OCI-M1 (cell line): ENCODE measurements around the gene AP3S2.
A peak's percentile ranks its signal among the peaks of the same experiment; 100 is the strongest.
"Not testable (repeated sequence)": the region's sequence is repeated elsewhere in the genome, so short reads cannot be mapped to it uniquely, and the experiment has no call there.

Source experiments
- DNase-seq: peaks from one replicate; lab custom pipeline; 2025; lab: John Stamatoyannopoulos, UW

AP3S2 gene

DNA sequence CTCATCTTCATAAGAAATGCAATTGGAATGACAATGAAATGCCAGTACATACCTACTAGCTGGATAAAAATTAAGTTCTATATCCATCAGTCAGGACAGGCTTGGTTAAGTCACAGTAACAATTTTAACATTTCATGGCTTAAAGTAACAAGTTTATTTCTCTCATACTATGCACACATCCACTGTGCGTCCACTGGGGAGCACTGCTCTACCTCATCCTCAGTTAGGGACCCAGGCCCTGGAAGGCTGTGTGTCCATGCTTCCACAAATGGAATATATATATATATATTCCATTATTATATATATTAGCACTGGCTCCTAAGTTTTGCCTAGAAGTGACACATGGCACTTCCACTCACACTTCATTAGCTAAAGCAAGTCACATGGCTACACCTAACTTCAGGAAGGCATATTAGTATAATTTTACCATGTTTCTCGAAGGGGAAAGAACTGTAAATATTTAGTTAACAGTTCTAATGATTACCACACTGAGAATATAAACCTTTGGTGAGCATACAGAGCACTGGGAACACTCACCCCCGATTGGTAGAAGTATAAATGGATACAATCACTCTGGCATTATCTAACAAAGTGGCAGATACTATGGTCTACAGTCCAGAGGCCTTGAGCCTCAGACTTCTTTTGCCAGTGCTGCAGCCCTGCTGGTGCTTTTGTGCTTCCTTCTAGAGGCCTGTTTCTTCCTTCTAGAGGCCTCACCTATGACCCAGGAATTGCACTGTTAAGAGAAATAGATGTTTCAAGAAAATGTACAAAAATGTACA lies 28.6 kb downstream of the AP3S2 start:
- no peak for DNase-seq

DNA sequence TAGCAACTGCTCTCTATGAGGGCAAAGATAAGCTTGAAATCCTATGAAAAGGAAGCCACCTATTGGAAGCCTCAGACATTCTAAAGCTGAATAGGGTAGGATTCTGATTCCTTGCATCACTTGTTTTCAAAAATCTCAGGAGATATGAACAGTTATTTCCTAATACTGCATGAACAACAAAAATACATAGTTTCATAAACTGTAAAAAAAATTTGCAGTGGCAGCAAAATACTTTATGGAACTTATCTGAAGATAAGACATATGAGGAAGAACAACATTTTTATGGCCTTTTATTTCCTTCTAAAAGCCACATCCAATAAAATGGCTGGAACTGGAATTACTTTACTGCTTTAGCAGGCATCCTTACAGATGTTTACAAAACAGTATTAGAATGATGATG lies 29.9 kb downstream of the AP3S2 start:
- no peak for DNase-seq

GRCh38 chr15:89860891-89861290 lies 32.9 kb downstream of the AP3S2 start:
- DNase-seq = no peak

DNA sequence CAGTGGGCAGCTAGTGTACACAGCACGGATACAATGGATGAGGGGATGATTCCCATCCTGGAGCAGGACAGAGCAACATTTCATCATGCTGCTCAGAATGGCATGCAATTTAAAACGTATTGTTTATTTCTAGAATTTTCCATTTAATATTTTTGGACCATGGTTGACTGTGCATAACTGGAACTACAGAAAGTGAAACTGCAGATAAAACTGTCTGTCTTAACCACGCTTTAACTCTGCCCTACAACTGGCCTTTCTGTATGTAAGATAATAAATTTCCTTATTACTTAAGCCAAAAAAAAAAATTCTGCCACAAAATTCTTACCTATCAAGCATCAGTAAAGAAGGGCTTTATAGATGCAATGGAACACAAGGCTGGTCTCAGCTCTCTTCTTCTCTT lies 33.4 kb downstream of the AP3S2 start:
- peak; percentile 49 for DNase-seq

DNA sequence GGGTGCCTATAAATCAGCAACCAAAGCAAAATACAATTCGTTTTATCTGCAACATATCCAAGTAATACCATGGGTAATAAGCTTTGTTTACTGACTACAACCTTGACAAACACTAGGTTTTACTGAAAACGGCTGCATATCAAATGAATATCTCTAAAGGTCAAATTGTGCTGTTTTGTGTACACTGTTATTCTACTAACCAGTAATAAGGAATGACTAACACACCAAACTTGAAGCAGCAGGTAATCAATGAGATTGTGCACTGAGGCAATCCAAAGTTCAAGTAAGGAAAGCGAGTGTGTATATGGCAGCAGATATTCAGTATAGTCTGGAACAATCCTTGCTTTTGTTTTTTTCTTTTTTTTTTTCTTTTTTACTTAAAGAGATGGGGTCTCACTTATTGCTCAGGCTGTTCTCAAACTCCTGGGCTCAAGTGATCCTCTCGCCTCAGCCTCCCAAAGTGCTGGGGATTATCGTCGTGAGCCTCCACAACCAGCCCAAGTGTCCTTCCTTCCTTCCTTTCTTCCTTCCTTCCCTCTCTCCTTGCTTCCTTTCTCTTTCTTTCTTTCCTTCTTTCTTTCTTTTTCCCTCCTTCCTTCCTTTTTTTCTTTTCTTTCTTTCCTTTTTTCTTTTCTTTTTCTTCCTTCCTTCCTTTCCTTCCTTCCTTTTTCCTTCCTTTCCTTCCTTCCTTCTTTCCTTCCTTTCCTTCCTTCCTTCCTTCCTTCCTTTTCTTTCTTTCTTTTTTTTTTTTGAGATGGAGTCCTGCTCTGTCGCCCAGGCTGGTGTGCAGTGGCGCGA lies 34.9 kb downstream of the AP3S2 start:
- DNase-seq = no peak

DNA sequence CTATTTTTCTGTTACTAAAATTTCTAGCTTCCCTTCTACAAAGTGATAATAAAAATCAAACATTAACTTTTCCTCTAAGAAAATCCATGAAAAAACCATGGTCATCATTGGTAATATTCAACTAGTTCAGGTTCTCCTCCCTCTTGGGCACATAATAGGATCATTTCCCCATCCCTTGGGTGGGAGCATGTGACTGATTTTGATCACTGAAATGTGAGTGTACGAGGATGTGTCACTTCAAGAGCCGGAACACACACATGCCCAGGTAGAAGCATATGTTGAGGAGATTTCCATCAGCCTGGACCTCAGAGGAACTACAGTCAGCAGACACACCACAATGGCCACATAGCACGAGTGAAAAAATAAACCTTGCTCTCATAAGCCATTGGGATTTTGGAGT lies 36.1 kb downstream of the AP3S2 start:
- no peak for DNase-seq

DNA sequence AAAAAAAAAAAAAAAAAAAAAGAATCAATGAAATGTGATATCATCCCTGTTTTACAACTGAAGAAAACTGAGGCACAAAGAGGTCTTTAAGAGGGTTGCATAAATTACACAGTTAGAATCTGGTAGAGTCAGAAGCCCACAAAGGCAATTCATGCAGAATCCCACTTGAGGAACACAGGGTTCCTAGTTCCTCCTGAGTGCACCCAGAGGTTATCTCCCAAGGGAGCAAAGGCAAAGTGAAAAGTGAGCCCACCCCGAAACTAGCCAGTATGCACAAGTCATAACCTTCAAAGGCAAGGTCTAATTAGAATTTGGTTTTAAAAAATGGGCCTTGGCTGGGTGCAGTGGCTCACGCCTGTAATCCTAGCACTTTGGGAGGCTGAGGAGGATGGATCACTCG lies 37.8 kb downstream of the AP3S2 start:
- DNase-seq = no peak

DNA sequence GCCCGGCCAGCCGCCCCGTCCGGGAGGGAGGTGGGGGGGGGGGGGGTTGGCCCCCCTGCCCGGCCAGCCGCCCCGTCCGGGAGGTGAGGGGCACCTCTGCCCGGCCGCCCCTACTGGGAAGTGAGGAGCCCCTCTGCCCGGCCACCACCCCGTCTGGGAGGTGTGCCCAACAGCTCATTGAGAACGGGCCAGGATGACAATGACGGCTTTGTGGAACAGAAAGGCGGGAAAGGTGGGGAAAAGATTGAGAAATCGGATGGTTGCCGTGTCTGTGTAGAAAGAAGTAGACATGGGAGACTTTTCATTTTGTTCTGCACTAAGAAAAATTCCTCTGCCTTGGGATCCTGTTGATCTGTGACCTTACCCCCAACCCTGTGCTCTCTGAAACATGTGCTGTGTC lies 38.9 kb downstream of the AP3S2 start:
- not testable (repeated sequence) for DNase-seq

GRCh38 chr15:89852342-89852995 lies 41.3 kb downstream of the AP3S2 start:
- no peak for DNase-seq

GRCh38 chr15:89851673-89852341 lies 42.0 kb downstream of the AP3S2 start:
- DNase-seq = no peak

DNA sequence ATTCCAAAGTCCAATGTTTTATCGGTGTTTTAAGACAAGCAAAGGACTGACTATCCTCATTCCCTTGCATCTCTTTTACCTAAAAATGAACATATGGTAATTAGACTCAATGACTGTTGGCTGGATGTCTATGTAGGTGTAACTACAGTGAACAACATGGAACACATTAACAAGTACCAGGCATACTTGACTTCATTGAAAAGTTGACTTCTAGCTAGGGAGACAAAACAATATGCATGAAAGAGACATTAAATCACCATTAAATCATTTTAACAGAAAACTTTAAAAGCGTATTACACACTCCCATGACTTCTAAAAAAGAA lies 44.9 kb downstream of the AP3S2 start:
- no peak for DNase-seq

GRCh38 chr15:89847101-89847500 lies 46.7 kb downstream of the AP3S2 start:
- DNase-seq = no peak

DNA sequence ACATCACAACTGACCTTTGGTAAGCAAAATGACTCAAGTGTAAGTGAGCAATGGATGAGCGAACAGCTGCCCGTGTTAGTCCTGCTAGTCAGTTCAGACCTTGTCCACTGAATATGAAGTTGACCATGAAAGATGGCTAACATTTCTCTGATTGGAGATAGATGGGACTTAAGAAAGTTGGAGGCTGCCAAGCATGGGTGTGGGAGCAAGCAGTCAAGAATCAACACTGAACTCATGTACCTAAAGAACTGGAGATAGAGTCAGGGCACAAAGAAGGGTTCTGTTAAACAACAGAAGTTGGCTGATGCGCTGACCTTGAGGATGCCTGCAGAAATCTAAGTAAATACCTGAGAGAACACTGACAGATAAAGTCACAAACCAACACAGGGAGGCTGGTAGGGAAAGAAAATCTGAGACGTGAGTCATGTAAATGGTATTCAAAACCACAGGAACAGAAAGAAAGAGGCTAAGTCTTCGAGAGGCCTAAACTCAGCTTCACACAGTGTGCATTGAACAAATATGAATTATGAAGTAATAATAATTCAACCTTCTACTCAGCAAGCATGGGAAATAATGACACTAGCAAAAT lies 48.4 kb downstream of the AP3S2 start:
- no peak for DNase-seq

DNA sequence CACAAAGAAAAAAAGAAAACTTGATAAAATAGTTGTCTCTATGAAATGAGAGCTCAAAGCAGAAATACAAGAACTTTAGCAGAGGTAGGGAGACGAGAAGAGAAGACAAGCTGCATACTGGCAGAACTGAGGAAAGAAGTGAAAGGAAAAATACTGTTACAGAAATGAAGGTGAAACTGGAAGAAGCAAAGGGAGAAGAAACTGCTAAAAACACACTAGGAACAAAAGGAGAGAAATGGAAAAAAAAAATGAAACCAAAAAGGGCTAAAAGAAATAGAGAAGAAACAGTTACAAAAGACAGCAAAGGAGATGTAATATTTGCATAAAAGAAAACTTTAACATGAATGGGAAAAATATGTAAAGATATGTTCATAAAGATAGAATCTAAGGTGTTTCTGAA lies 51.8 kb downstream of the AP3S2 start:
- DNase-seq = no peak

GRCh38 chr15:89841306-89841705 lies 52.5 kb downstream of the AP3S2 start:
- DNase-seq = no peak

DNA sequence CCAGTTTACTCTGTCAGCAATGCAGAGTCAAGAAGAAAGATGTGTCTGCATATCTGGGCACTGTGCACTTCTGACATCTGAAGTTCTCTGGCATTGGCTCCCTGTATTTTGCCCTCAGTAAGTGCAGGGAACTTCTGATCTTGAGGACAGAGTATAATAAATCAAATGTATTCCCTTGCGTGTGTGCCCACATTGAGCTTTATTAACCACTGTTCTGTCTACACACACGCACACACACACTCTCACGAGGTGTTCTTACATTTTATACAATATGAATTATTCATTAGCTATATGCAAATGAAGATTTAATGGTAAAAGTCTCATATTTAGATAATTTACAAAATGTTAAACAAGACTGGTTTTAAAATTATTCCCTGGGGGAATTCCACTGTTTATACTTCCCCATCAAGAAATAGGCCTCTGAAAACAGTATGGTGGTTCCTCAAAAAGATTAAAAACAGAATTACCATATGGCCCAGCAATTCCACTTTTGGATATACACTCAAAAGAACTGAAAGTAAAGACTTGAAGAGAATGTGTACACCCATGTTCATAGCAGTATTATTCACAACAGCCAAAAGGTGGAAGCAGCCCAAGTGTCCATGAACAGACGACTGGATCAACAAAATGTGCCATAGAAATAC lies 54.5 kb downstream of the AP3S2 start:
- DNase-seq = no peak

- DNase-seq = no peak
These were observed 56.0 kb downstream of the AP3S2 start for GRCh38 chr15:89837830-89838178.

DNA sequence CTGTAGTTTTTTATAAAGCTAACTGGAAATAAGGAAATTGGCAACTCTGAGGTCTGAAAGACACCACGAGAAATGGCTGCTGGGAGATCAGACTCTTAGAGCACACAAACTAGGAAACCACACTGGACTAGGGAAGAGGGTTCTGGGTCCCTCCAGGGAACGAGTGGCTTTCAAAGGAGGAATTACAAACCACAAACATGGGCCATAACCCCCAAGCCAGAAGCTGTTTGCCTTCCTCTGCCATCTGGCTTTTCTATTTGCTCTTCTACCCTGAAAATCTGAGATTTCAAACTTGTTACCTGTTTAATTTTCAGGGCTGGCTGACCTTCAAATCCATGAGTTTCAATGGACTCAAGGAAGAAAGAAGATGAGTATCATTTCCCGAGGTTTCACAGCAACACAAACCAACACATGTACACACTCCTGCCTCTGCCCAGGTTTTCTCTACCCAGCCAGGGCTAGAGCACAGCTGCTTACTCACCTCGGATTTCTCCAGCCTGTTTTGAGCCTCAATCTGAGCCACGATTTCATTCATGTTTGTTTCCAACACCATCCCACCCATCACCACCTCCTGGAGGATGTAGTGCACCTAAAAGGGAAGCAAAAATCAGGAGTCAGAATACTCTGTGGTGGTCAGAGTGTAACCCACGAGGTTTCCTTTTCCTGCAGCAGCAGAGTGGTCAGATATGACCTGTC lies 56.5 kb downstream of the AP3S2 start:
- DNase-seq = no peak

DNA sequence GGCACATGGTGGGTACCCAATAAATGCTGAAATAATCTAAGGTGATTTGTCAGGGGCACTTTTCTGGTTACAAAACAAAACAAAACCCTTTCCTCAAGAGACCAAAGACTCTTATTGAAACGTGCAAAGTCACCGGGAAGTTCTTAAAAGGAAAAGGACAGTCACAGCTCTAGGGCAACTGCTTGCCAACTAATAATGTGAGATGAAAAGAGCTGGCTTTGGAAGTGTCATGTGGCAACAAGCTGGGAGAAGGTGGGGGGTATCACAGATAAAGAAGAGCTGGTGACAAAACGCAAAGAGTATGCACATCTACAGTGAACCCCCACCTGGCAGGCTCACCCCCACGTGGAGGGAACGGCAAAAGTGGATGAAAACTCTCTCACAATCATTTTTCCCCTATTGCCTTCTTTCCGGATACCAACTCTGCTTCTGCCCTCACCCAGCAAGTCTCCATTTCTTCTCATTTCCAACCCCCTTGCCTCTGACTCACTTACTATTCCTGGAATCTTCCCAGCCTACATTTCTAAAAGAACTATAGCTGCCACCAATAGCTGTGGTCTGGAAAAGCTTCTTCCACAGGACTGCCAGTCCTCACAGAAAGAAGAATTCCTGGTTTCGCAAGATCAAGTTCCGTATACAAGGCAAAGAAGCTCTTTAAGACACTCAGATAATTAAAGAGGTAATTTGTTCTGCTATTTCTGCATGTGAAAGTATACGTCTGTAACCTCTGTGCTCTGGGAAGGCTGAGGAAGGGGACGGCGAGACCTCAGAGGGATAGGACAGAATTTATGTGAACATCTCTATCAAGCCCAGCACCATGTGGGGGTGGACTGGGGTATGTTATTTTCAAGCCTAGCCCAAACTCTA lies 57.3 kb downstream of the AP3S2 start:
- no peak for DNase-seq

DNA sequence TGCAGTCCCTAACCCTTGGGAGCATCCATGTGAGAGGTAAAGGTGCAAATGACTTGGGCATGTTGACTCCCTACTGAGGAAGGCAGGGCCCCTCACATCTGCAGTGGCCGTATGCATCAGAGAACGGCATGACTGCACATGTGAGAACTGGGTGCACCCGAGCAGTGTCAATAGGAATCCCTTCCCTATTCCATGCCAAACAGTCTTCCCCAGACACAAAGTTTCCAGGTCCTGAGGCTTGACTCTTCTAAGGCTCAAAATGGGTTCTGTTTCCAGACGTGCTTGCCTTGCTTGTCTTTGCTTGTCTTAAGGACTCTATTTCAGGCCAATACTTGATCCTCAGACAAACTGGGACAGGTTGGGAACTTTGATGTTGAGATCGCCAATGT lies 58.6 kb downstream of the AP3S2 start:
- DNase-seq = no peak
